Amniotic epithelial cell (primary cell): Measurements from ENCODE around the gene ZNF620.
"Not testable (repeated sequence)": the region's sequence is repeated elsewhere in the genome, so short reads cannot be mapped to it uniquely, and the experiment has no call there.

Source experiments
- DNase-seq: peaks from one replicate; pipeline ENCODE4 v3.0.0-alpha.2; 2010; ENCODE audit warnings: low read depth

The ZNF620 gene

DNA sequence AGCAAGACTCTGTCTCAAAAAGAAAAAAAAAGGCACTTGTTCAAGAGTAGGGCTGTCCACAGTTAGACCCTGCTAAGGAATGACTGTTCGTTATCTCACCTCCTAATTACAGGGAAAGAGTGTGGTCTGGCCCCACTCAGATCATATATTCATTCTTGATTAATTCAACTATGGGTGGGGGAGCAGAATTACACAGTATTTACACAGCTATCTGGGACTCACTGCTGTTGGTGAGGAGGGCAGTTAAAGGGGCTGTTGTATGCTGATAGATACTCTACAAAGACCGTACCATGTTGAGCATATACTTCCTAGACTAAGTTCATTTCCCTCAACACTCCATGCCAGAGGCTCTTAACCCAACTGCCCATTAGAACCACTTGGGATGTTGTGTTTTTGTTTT lies 3.8 kb upstream of the ZNF620 start:
- DNase-seq: no peak

GRCh38 chr3:40504636-40505430 lies 1.0 kb upstream of the ZNF620 start:
- peak; percentile 99 for DNase-seq

GRCh38 chr3:40511031-40511718 lies 5.3 kb downstream of the ZNF620 start:
- DNase-seq: no peak

DNA sequence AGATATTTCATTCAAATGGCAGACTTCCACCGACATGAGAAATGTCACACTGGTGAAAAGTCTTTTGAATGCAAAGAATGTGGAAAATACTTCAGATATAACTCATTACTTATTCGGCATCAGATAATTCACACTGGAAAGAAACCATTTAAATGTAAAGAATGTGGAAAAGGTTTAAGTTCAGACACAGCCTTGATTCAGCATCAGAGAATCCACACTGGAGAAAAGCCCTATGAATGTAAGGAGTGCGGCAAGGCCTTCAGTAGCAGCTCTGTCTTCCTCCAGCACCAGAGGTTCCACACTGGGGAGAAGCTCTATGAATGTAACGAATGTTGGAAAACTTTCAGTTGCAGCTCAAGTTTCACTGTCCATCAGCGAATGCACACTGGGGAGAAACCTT lies 10.4 kb downstream of the ZNF620 start:
- peak; percentile 93 for DNase-seq

DNA sequence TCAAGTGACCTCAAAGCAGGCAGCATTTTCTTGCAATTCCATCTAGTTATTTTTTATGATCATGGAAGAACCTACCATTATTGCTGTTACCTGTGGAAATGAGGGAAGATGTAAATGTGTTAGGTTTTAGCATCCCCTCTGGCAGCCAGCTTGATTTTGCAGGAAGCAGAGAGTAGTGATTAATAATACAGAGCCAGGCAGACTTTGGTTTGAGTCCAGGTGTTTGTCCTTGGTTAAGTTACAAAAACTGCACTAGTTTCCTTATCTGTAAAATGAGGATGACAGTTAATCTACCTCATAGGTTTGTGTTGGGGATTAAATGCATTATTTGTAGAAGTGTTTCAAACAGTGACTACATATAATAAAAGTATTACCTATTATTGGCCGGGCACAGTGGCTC lies 12.2 kb downstream of the ZNF620 start:
- no peak for DNase-seq

DNA sequence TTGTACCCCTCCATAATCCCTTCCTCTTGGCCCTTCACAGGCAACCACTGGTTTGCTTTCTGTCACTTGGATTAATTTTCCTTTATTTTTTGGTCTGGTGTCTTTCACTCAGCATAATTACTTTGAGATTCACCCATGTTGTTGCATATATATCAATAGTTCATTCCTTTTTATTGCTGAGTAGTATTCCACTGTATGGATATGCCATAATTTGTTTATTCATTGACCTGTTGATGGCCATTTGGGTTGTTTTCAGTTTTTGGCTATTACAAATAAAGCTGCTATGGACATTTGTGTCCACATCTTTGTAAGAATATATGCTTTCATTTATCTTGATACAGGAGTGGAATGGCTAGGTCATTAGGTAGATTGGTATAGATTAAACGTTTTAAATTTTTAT lies 13.0 kb downstream of the ZNF620 start:
- no peak for DNase-seq

GRCh38 chr3:40521254-40521653 lies 15.4 kb downstream of the ZNF620 start:
- DNase-seq: no peak

DNA sequence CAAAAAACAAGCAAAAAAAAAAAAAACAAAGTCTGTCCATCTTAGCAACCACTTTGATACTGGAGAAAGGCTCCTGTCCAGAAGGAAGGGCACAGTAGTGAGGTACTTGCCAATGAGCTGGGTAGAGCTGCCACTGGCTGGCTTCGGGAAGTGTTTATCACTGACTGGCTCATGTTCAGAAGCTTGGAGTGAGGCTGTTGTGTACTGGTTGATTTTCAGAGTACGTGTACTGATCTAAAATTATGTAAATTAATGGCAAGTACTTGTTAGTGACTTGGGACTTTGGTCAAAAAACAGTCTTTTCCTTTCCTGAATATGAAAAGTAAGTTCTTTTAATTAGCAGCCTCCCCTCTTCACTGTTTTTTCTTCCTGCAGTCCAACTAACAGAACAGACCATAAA lies 17.9 kb downstream of the ZNF620 start:
- DNase-seq: no peak

DNA sequence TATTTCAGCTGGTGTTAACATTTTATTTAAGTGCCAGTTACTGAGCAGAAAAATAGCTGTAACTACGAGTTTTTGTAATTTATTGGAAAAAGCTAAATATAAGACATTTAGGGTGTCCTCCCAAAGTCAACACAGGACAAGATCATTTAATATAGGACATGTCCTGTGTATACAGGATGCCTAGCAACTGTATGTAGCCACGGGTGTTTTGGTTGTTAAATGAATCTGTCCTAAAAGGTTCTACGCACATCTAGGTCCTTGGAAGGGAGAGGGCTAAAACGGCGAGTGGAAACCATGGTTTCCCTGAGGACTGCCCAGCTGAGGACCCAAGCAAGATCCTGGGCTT lies 18.4 kb downstream of the ZNF620 start:
- DNase-seq: no peak

DNA sequence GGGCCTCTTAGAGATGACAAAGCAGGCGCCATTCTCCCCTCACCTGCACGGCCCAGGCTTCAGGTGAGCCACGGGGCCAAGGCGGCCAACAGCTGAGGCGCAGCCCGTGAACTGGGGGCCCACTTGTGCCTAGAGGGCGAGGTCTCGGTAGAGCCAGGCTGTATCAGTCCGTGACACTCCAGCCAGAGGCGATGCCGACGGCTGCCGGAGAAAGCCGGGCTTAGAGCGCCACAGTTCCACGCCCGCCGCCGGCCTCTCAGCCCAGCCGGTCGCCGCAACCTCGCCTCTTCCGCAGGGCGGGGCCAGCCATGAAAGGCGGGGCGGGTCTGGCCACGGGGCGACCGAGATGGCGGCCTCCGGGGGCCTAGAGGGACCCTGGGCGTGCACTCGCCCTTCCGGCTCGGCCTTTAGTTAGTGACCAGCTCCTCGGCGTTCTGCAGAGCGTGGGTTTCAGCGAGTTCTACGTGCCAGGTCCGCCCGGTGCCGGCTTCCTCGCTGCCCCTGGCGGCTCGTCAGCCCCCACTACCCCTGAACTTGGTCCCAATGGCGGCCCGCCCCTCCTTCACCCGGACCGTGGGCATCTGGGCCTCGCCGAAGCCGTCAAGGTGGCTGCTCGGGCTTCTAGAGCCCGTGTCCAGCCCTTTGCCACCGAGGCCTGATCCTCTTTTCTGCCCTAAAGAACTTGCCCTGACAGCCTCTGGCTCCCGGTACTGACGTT lies 18.9 kb downstream of the ZNF620 start, which contains the start of gene ZNF621:
ZNF621 (plus strand) TSS at position 393 of the 718 bp plus-strand sequence. CDS start 881 bp downstream, outside the sequence.
- peak; percentile 77 for DNase-seq

- DNase-seq: no peak
Measured at GRCh38 chr3:40528426-40528825, 22.6 kb downstream of the ZNF620 start.

- DNase-seq: no peak
Measured at GRCh38 chr3:40532252-40532651, 26.4 kb downstream of the ZNF620 start.

DNA sequence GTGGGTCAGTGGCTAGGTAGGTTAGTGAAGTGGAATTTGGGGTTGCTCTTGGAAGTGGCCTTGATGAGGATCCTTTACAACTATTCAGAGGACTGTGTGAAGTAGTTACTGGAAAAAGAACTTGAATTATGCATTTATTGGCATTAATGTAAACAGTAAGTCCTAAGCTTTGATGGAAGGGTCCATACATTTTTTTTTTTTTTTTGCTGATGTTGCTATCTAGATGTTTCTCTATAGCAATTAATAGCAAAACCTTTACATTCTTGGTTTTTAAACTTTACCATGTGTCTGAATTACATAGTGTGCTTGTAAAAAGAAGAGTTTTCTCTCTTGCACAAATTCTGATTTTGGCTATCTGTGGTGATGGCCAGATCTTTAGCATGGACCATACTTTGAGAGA lies 28.4 kb downstream of the ZNF620 start:
- no peak for DNase-seq

DNA sequence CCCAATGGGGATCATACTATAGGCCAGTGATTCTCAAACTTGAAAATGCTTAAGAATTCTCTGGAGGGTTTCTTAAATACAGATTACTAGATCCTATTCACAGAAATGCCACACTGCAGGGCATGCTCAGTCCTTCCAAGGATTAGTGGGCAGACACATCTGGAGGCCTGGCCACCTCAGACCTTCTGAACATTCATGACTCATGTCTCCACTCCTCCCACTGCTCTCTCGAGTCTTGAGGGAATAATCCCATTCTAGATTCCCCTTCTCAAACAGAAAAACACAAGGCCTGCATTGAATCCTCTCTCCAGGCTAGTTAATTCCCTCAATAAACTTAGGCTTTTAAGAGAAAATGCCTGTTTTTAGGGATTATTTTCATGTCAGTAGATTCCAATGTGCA lies 41.0 kb downstream of the ZNF620 start:
- DNase-seq: peak; percentile 85

GRCh38 chr3:40550167-40550566 lies 44.3 kb downstream of the ZNF620 start:
- DNase-seq: no peak

GRCh38 chr3:40557575-40558161 lies 51.8 kb downstream of the ZNF620 start:
- DNase-seq: peak; percentile 22

GRCh38 chr3:40562482-40562881 lies 56.6 kb downstream of the ZNF620 start:
- DNase-seq: not testable (repeated sequence)

- not testable (repeated sequence) for DNase-seq
Measured at GRCh38 chr3:40565629-40566028, 59.8 kb downstream of the ZNF620 start.

DNA sequence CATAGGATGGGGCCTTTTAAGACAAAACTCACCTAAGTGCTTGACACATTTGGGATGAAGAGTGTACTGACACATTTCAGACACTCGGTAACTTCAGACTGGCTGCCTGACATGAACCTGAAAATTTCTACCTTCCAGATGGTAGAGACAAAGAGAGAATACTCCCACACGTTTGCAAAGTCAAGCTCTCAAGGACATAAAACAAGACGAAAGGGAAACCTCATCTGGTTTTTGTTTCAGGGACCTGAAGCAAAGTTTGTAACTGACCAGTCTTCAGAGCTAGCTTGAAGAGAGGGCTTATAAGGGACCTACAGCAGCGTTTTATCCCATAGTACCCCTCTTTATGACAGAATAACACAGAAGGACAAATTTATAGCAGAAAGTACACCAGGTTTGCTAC lies 60.9 kb downstream of the ZNF620 start:
- no peak for DNase-seq
